ENCODE measurements around the gene MSRB3. TPM values are rescaled to one million over a fixed set of nuclear protein-coding genes. Genes with fewer than 3 reads are reported as not detected.
A peak's percentile ranks its signal among the peaks of the same experiment; 100 is the strongest.
"Not testable (repeated sequence)": the region's sequence is repeated elsewhere in the genome, so short reads cannot be mapped to it uniquely, and the experiment has no call there.

MSRB3 gene
- total RNA-seq, result 67.8 TPM

GRCh38 chr12:65278576-65279368 is at the start of gene MSRB3:
TSS of gene MSRB3 (plus strand) at chr12:65278683. CDS start at chr12:65308580, 29,897 bp downstream.
- peak; percentile 87 for DNase-seq

DNA sequence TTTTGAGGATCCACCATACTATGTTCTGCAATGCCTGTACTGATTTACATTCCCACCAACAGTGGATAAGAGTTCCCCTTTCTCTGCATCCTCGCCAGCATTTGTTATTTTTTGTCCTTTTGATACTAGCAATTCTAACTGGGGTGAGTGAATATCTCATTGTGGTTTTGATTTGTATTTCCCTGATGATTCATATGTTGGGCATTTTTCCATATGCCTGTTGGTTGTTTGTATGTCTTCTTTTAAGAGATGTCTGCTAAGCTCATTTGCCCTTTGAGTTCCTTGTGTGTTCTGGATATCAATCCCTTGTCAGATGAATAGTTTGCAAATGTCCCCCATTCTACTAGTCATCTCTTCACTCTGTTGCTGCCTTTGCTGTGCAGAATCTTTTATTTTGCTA is 49.0 kb upstream of the MSRB3 start:
- no peak for DNase-seq

DNA sequence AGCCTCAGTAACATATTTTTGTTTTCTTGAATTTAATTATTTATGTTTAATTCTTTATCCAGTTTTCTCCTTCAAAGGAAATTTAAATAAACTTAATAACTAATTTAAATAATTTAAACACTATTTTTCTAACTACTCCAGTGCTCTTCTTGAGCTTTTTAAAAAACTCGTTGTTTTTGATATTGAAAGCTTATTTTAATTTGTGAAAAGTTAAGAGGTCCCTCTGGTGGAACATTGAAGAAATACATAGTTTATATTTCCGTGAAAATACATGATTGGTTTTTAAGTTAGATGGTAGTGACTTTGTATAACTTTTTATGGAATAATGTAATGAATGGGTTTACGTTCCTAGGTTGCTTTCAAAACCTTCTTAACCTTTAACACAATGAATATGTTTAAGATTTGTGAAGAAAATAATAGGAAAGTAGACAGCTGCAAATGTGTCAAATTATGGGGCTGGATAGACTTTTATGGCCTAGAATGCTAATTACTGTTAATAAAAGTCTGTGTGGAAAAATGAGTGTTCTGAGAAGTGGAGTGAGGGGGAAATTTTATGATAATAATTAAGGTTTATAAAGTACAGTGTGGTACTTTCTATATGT is 45.9 kb upstream of the MSRB3 start:
- peak; percentile 34 for DNase-seq

- DNase-seq, result no peak
These were observed 41.3 kb upstream of the MSRB3 start for GRCh38 chr12:65237153-65237552.

DNA sequence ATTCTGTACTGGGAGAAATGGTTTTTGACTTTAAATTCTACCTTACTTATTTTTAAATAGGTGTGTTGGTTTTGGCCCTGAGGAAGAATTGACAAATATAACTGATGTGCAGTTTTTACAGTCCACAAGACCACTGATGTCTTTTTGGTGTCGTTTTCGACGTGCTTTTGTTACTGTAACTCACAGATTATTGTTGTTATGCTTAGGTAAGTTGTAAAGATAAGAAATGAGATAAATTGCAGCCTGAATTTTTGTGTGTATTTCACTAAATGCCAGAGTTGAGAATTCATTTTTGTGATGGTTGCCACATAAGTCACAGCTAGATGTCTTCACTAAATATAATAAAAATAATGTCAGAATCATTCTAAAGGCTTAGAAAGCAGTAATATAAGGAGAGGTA is 39.9 kb upstream of the MSRB3 start:
- DNase-seq, result no peak

- DNase-seq, result no peak
These were observed 29.5 kb upstream of the MSRB3 start for GRCh38 chr12:65248656-65249633.

GRCh38 chr12:65252515-65252914 is 26.0 kb upstream of the MSRB3 start:
- no peak for DNase-seq

DNA sequence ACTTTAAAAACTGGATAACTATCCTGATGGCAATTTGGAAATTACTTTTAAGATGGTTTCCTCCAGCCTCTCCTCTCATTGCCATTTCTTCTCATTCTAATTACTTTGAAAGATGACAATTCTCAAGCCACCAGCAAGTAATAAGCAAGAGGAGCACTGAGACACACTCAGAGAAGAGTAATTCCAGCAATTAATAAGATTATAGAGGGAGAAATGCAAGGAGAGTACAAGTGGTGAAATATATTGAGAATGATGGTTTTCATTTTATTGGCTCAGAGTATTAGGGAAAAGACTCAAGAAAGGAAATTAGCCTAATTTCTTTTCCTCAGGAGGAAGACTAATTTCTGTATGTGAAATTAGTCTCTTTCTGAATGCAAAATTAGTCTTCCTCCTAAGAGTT is 20.5 kb upstream of the MSRB3 start:
- DNase-seq, result no peak

GRCh38 chr12:65259501-65259900 is 19.0 kb upstream of the MSRB3 start:
- no peak for DNase-seq

DNA sequence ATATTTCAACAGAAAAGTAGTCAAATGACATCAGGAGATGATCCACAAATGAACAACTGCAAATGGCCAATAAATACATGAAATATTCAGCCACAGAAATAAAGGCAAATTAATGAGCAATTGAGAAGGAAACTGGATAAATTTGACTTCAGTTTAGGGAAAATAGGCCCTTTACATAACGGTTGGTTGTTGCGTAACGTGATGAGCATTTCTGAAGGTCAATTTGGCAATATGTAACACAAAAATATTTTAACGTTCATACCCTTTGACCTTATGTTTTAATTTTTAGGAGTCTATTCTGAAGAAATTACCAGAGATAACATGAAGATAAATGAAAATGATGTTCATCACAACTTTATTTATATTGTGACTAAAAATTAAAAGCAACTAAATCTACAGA is 14.7 kb upstream of the MSRB3 start:
- no peak for DNase-seq

DNA sequence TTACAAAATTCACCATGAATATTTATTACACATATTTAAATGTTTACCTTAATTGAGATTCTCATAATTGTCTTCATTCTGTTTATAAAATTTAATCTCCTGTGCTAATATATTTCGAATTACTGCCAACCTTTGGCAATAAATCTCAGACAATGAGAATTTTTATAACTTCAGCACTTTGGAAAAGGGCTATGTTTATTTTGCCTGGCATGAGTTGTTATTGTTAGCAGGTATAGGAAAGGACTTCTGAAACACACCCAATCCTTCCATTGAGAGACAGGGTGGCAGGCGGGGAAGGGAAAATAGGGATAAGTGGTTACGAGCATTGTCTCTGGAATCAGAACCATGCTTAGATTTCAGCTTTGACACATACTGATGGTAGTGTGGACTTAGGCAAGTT is 12.1 kb upstream of the MSRB3 start:
- no peak for DNase-seq

GRCh38 chr12:65269603-65270002 is 8.9 kb upstream of the MSRB3 start:
- DNase-seq, result no peak

- no peak for DNase-seq
These were observed 3.7 kb upstream of the MSRB3 start for GRCh38 chr12:65274602-65275272.

- no peak for DNase-seq
These were observed 2.9 kb upstream of the MSRB3 start for GRCh38 chr12:65275627-65276026.

GRCh38 chr12:65276916-65277530 is 1.5 kb upstream of the MSRB3 start:
- DNase-seq, result no peak

DNA sequence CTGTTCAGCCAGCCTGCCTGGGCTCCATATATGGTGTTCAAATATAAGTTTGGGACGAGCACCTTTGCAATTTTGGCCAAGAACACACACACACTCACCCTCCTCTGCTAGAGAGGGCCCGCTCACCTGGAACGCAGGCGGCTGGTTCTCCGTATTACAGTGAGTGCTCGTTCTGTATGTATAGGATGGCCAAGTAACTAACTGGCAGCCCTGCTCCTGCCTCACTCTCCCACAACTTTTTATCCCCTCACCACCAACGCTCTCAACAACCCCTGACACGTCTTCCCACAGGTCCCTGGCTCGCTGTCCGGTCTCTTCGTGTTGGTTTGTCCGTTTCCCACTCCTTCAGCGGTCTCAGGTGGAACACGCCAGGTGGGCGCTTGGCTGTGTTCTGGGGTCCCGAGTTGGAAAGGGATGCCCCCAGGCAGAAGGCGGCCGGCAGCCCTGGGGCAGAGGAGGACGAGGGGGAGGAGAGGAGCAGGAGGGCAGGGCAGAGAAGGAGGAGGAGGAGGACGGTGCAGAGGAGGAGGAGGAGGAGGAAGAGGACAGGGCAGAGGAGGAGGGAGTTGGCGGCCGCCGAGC is 398 bp upstream of the MSRB3 start:
- peak; percentile 17 for DNase-seq

DNA sequence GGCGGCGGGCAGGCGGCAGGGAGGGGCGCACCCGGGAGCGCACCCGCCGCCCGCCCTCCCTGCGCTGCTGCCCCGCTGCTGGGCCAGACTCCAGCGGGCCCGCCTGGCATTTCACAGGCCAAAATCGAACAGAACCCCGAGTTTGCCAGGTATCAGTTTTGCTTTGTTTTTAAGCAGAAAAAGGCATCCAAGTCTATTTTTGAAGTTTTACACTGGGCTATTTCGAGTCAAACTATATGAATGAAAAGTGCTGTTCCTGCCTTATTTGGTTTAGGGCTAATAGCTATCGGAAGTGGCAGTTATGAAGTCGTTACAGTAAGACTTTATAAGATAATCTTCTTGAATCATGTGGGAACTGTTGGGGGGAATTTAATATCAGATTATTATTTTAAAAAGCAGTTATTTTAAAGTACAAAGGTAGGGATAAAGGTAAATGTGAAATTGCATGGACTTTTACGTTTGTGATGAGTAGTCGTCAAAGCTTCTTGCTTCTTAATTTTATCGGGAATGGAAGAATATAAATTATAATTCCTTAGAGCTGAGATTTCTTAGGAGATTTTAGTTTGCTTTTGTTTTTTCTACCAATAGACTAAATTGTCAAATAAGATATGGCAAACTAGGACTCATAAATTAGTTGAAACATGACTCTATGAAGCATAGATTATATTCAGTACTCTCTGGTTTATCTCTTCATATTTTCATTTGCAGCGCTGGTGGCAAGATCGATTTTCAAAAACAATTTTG is 1.1 kb downstream of the MSRB3 start:
- peak; percentile 66 for DNase-seq

- no peak for DNase-seq
These were observed 1.8 kb downstream of the MSRB3 start for GRCh38 chr12:65280306-65280705.

DNA sequence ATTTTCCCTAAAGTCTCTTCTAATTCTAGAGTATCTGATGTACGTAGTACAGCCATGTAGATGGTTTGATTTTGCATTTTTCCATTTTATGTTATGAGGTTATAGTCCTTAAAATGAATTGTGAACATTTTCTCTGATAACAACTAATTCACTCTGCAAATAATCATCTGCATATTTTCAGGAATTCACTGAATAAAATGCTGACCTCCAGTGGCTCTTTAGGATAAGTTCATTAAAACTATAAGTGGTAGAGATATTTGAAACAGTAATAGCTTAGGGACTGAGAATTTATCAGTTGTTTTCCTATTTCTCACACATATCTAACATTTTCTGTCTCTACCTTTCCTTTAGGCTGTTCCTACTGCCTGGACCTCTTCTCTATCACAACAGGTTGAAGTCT is 4.4 kb downstream of the MSRB3 start:
- no peak for DNase-seq

GRCh38 chr12:65285532-65285931 is 7.0 kb downstream of the MSRB3 start:
- not testable (repeated sequence) for DNase-seq

DNA sequence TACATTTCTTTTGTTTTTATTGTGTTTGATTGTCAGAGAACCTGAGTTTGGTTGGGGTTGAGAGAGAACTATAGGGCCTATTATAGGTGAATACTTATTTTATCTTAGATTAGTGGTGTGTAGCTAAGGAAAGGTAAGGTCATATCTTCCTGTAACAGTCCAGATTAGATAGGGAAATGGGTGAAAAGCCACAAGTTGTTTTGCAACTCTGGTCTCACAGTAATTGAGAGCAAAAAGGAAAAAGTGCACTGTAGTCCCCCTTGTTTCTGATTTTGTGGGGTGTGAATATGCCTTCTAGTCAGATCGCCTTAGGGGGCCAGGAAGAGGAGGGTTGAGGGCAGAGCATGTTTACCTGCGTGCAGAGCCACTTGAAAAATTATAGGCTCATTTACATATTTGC is 8.9 kb downstream of the MSRB3 start:
- DNase-seq, result no peak
